Stimulated activated CD8-positive, alpha-beta memory T cell treated with anti-CD3 and anti-CD28 coated beads, Interleukin-2, amount 100 ng/mL, for 48 hours (primary cell): ENCODE data around the gene ARHGAP23.
"Not testable (repeated sequence)": the region's sequence is repeated elsewhere in the genome, so short reads cannot be mapped to it uniquely, and the experiment has no call there.

Experiments
- DNase-seq, 2 donors: peaks; one replicate each; pipeline ENCODE4 v3.0.0-alpha.2; 2020; ENCODE audit warnings: low read depth in 2 of 2

ARHGAP23 gene

GRCh38 chr17:38491346-38492066 is 63.2 kb downstream of the ARHGAP23 start:
- not testable (repeated sequence) for DNase-seq

GRCh38 chr17:38492067-38493040 is 64.1 kb downstream of the ARHGAP23 start:
- peak; percentile 86 to 88 for DNase-seq

- DNase-seq = not testable (repeated sequence)
These were observed 65.9 kb downstream of the ARHGAP23 start for GRCh38 chr17:38494152-38494551.

GRCh38 chr17:38497656-38498055 is 69.4 kb downstream of the ARHGAP23 start:
- DNase-seq = not testable (repeated sequence)

GRCh38 chr17:38498353-38498752 is 70.1 kb downstream of the ARHGAP23 start:
- DNase-seq = no peak

- not testable (repeated sequence) for DNase-seq
These were observed 71.0 kb downstream of the ARHGAP23 start for GRCh38 chr17:38499230-38499629.

- not testable (repeated sequence) for DNase-seq
These were observed 73.5 kb downstream of the ARHGAP23 start for GRCh38 chr17:38501718-38502117.

- DNase-seq = not testable (repeated sequence)
These were observed 75.1 kb downstream of the ARHGAP23 start for GRCh38 chr17:38503286-38503913.

- DNase-seq = no peak
These were observed 76.0 kb downstream of the ARHGAP23 start for GRCh38 chr17:38504216-38504615.

GRCh38 chr17:38507436-38507835 is 79.2 kb downstream of the ARHGAP23 start:
- no peak for DNase-seq

- DNase-seq = no peak
These were observed 79.8 kb downstream of the ARHGAP23 start for GRCh38 chr17:38507921-38508569.

GRCh38 chr17:38508570-38508950 is 80.3 kb downstream of the ARHGAP23 start:
- DNase-seq = no peak

- peak; percentile 58 to 70 for DNase-seq
These were observed 80.9 kb downstream of the ARHGAP23 start for GRCh38 chr17:38508954-38509771.

- no peak for DNase-seq
These were observed 81.6 kb downstream of the ARHGAP23 start for GRCh38 chr17:38509772-38510420.

- DNase-seq = no peak
These were observed 82.3 kb downstream of the ARHGAP23 start for GRCh38 chr17:38510421-38511149.

GRCh38 chr17:38511150-38512108 is 83.2 kb downstream of the ARHGAP23 start:
- no peak for DNase-seq

- DNase-seq = no peak
These were observed 84.3 kb downstream of the ARHGAP23 start for GRCh38 chr17:38512473-38513058.

- DNase-seq = not testable (repeated sequence)
These were observed 98.3 kb downstream of the ARHGAP23 start for GRCh38 chr17:38526526-38526925.
